ENCODE results near the gene DNM1. TPM values are rescaled to one million over a fixed set of nuclear protein-coding genes. Genes with fewer than 3 reads are reported as not detected.

The DNM1 gene
- polyA plus RNA-seq, 3 donors: 0.05 to 4.9 (median 0.56) TPM

- Histone ChIP-seq H3K4me2 (replicated peaks; ENCODE audit: extremely low read depth, low read length, poor library complexity, severe bottlenecking) (no peak overlapping the region), H3K4me1 (ENCODE audit: control insufficient read depth in 1 of 2, insufficient read depth in 2 of 2, low read length in 2 of 2) (peaks cover 18 to 24% of the 10 kb centered on the region in 2 donors), H4K20me1 (ENCODE audit: insufficient read depth, low read length) (no peaks in the 10 kb centered on the region), H3K4me3 (replicated peaks in 1 of 3; ENCODE audit: low read depth in 2 of 3, low read length in 3 of 3) (no peak overlapping the region), H3K36me3 (replicated peaks in 1 of 2; ENCODE audit: control insufficient read depth in 1 of 2, insufficient read depth in 2 of 2, low read length in 2 of 2) (no peaks in the 10 kb centered on the region), H3K9me3 (replicated peaks in 1 of 2; ENCODE audit: control insufficient read depth in 1 of 2, insufficient read depth in 1 of 2, low read length in 2 of 2) (no peaks in the 10 kb centered on the region), H3K27me3 (ENCODE audit: control insufficient read depth in 2 of 2, insufficient read depth in 2 of 2, low read length in 2 of 2) (no peaks in the 10 kb centered on the region), H3K79me2 (ENCODE audit: insufficient read depth, low read length) (no peaks in the 10 kb centered on the region), H2AFZ (ENCODE audit: insufficient read depth, low read depth, low read length, poor library complexity, severe bottlenecking) (no peak overlapping the region), H3K27ac (ENCODE audit: low read depth in 1 of 2, low read length in 2 of 2) (no peak overlapping the region), H3K9ac (ENCODE audit: insufficient read depth, low read length, poor library complexity, severe bottlenecking) (no peak overlapping the region)
- H3K9me3 Mint-ChIP-seq: no peaks in the 10 kb centered on the region
- peaks cover 25% of the 10 kb centered on the region for H3K4me1 Mint-ChIP-seq
- H3K36me3 Mint-ChIP-seq: no peaks in the 10 kb centered on the region
- intact Hi-C loops (cut with micrococcal nuclease): loop anchor here in 1 of 2 donors (1.0 to 2.0 kb wide), 2 partner anchors 30 to 59 kb away; partner anchors contain the start of gene BBLN
- no peak for TF ChIP-seq CTCF (IDR thresholded peaks at IDR 0.05)
- 96% methylated on average over 7 of the region's 9 CpGs for WGBS (ENCODE audit: insufficient coverage)
- peaks cover 0 to 1% (median 1%) of the 10 kb centered on the region in 3 donors for H3K27me3 Mint-ChIP-seq (ENCODE audit: low read depth in 3 of 3)
- H3K4me3 Mint-ChIP-seq: no peak overlapping the region
- no peak for DNase-seq
- H3K27ac Mint-ChIP-seq: no peak overlapping the region
These were observed 16.7 kb downstream of the DNM1 start for GRCh38 chr9:128219831-128220230.

GRCh38 chr9:128222026-128222425 is 18.8 kb downstream of the DNM1 start:
- H3K27me3 Mint-ChIP-seq (ENCODE audit: low read depth in 3 of 3): peaks cover 0 to 3% (median 1%) of the 10 kb centered on the region in 3 donors
- Histone ChIP-seq H3K4me2 (replicated peaks; ENCODE audit: extremely low read depth, low read length, poor library complexity, severe bottlenecking) (no peak overlapping the region), H3K36me3 (replicated peaks in 1 of 2; ENCODE audit: control insufficient read depth in 1 of 2, insufficient read depth in 2 of 2, low read length in 2 of 2) (no peaks in the 10 kb centered on the region), H3K4me3 (replicated peaks in 1 of 3; ENCODE audit: low read depth in 2 of 3, low read length in 3 of 3) (no peak overlapping the region), H2AFZ (ENCODE audit: insufficient read depth, low read depth, low read length, poor library complexity, severe bottlenecking) (no peak overlapping the region), H3K9me3 (replicated peaks in 1 of 2; ENCODE audit: control insufficient read depth in 1 of 2, insufficient read depth in 1 of 2, low read length in 2 of 2) (no peaks in the 10 kb centered on the region), H3K27me3 (ENCODE audit: control insufficient read depth in 2 of 2, insufficient read depth in 2 of 2, low read length in 2 of 2) (no peaks in the 10 kb centered on the region), H3K27ac (ENCODE audit: low read depth in 1 of 2, low read length in 2 of 2) (no peak overlapping the region), H3K9ac (ENCODE audit: insufficient read depth, low read length, poor library complexity, severe bottlenecking) (no peak overlapping the region), H3K4me1 (ENCODE audit: control insufficient read depth in 1 of 2, insufficient read depth in 2 of 2, low read length in 2 of 2) (peaks cover 24 to 28% of the 10 kb centered on the region in 2 donors), H3K79me2 (ENCODE audit: insufficient read depth, low read length) (no peaks in the 10 kb centered on the region), H4K20me1 (ENCODE audit: insufficient read depth, low read length) (no peaks in the 10 kb centered on the region)
- H3K27ac Mint-ChIP-seq: no peak overlapping the region
- intact Hi-C loops (cut with micrococcal nuclease): no loop called here
- peaks cover 31% of the 10 kb centered on the region for H3K4me1 Mint-ChIP-seq
- DNase-seq: no peak
- H3K4me3 Mint-ChIP-seq: no peak overlapping the region
- no peaks in the 10 kb centered on the region for H3K36me3 Mint-ChIP-seq
- WGBS (ENCODE audit: insufficient coverage): 87% methylated on average over 9 of the region's 10 CpGs
- H3K9me3 Mint-ChIP-seq: peaks cover 0 to 1% (median 0%) of the 10 kb centered on the region in 7 donors
- no peak for TF ChIP-seq CTCF (IDR thresholded peaks at IDR 0.05)
